Activated naive CD4-positive, alpha-beta T cell treated with anti-CD3 and anti-CD28 coated beads, Interleukin-2, amount 10 ng/mL, durations not matched to agents 7 days and 5 days (primary cell): Measurements from ENCODE around the gene CHRNB1.

ENCODE experiments used
- CTCF ChIA-PET: fragments of 350-600 bp; sonication (Branson Sonifier 250); formaldehyde crosslinking; loops from one replicate; lab custom pipeline; 2021; ENCODE audit warnings: antibody characterized with exemption; lab: Charles Lee
- DNase-seq: peaks from one replicate; pipeline ENCODE4 v3.0.0-alpha.2; 2020
- H3K27ac Mint-ChIP-seq: one replicate; pipeline ENCODE4 v1.8.0; 2021; ENCODE audit warnings: mild to moderate bottlenecking, moderate library complexity, mixed read lengths
- H3K27me3 Mint-ChIP-seq: one replicate; pipeline ENCODE4 v1.8.0; 2021; ENCODE audit warnings: mild to moderate bottlenecking, mixed read lengths
- H3K36me3 Mint-ChIP-seq: one replicate; pipeline ENCODE4 v1.8.0; 2021; ENCODE audit warnings: mixed read lengths
- H3K4me1 Mint-ChIP-seq: one replicate; pipeline ENCODE4 v1.8.0; 2021; ENCODE audit warnings: mixed read lengths
- H3K4me3 Mint-ChIP-seq: one replicate; pipeline ENCODE4 v1.8.0; 2021; ENCODE audit warnings: mild to moderate bottlenecking, moderate library complexity, mixed read lengths
- H3K9me3 Mint-ChIP-seq: one replicate; pipeline ENCODE4 v1.8.0; 2021; ENCODE audit warnings: mixed read lengths

The CHRNB1 gene

GRCh38 chr17:7423679-7424078, 21.2 kb upstream of the CHRNB1 start:
- Mint-ChIP-seq H3K9me3 (no peaks in the 10 kb centered on the region), H3K36me3 (no peaks in the 10 kb centered on the region), H3K27ac (no peak overlapping the region), H3K27me3 (peaks cover 25% of the 10 kb centered on the region), H3K4me3 (no peak overlapping the region), H3K4me1 (peaks cover 2% of the 10 kb centered on the region)
- no peak for DNase-seq
- CTCF ChIA-PET = interaction anchor here (0.9 kb wide), 1 partner anchor 12 kb away, joined by 4 read pairs; the partner anchor contains the start of gene TMEM102

GRCh38 chr17:7425316-7425715, 19.5 kb upstream of the CHRNB1 start, which contains the start of gene SPEM2:
Gene SPEM2 (plus strand): TSS chr17:7425616. CDS start chr17:7425689, 73 bp downstream.
- no peak within 1 kb of the TSS for H3K27ac Mint-ChIP-seq
- H3K9me3 Mint-ChIP-seq = no peaks in the 10 kb centered on the region
- peaks cover 21% of the 10 kb centered on the region for H3K27me3 Mint-ChIP-seq
- no peak within 1 kb of the TSS for H3K4me3 Mint-ChIP-seq
- peaks cover 2% of the 10 kb centered on the region for H3K4me1 Mint-ChIP-seq
- no peak for DNase-seq
- no peaks in the 10 kb centered on the region for H3K36me3 Mint-ChIP-seq
- CTCF ChIA-PET = interaction anchor here (1.0 to 1.4 kb wide), 2 partner anchors 11 to 70 kb away, joined by 3 read pairs; partner anchors contain the start of gene TMEM95

GRCh38 chr17:7425756-7426155, 19.1 kb upstream of the CHRNB1 start:
- Mint-ChIP-seq H3K9me3 (no peaks in the 10 kb centered on the region), H3K36me3 (no peaks in the 10 kb centered on the region), H3K4me3 (no peak overlapping the region), H3K27ac (no peak overlapping the region), H3K27me3 (peaks cover 21% of the 10 kb centered on the region), H3K4me1 (peaks cover 2% of the 10 kb centered on the region)
- CTCF ChIA-PET = interaction anchor here (1.0 to 1.4 kb wide), 2 partner anchors 11 to 70 kb away, joined by 3 read pairs; partner anchors contain the start of gene TMEM95
- no peak for DNase-seq

- no peaks in the 10 kb centered on the region for H3K9me3 Mint-ChIP-seq
- CTCF ChIA-PET = no interaction called here
- H3K27me3 Mint-ChIP-seq = peaks cover 21% of the 10 kb centered on the region
Measured at GRCh38 chr17:7426203-7426863, 18.5 kb upstream of the CHRNB1 start.

GRCh38 chr17:7426896-7427489, 17.9 kb upstream of the CHRNB1 start:
- DNase-seq = no peak
- CTCF ChIA-PET = no interaction called here
- no peaks in the 10 kb centered on the region for H3K36me3 Mint-ChIP-seq
- H3K27ac Mint-ChIP-seq = no peak overlapping the region
- H3K4me3 Mint-ChIP-seq = no peak overlapping the region
- H3K27me3 Mint-ChIP-seq = peaks cover 21% of the 10 kb centered on the region
- H3K9me3 Mint-ChIP-seq = no peaks in the 10 kb centered on the region
- H3K4me1 Mint-ChIP-seq = peaks cover 2% of the 10 kb centered on the region

More at GRCh38 chr17:7426203-7426863, 18.5 kb upstream of the CHRNB1 start:
- Mint-ChIP-seq H3K4me3 (no peak overlapping the region), H3K4me1 (peaks cover 2% of the 10 kb centered on the region), H3K36me3 (no peaks in the 10 kb centered on the region), H3K27ac (no peak overlapping the region)
- no peak for DNase-seq

- Mint-ChIP-seq H3K27ac (no peak overlapping the region), H3K36me3 (no peaks in the 10 kb centered on the region), H3K27me3 (peaks cover 21% of the 10 kb centered on the region), H3K9me3 (no peaks in the 10 kb centered on the region), H3K4me3 (no peak overlapping the region), H3K4me1 (peaks cover 2% of the 10 kb centered on the region)
- no peak for DNase-seq
- CTCF ChIA-PET = no interaction called here
Measured at GRCh38 chr17:7427549-7427948, 17.3 kb upstream of the CHRNB1 start.

GRCh38 chr17:7428557-7428956, 16.3 kb upstream of the CHRNB1 start, which contains the start of gene SPEM3:
Gene SPEM3 (plus strand): TSS chr17:7428857. CDS start chr17:7428903, 46 bp downstream.
- no peaks in the 10 kb centered on the region for H3K36me3 Mint-ChIP-seq
- CTCF ChIA-PET = no interaction called here
- H3K9me3 Mint-ChIP-seq = no peaks in the 10 kb centered on the region
- H3K27ac Mint-ChIP-seq = no peak within 1 kb of the TSS
- H3K4me1 Mint-ChIP-seq = peaks cover 2% of the 10 kb centered on the region
- peaks cover 20% of the 10 kb centered on the region for H3K27me3 Mint-ChIP-seq
- H3K4me3 Mint-ChIP-seq = no peak within 1 kb of the TSS
- DNase-seq = no peak

GRCh38 chr17:7429722-7430121, 15.1 kb upstream of the CHRNB1 start:
- Mint-ChIP-seq H3K27me3 (peaks cover 8% of the 10 kb centered on the region), H3K27ac (no peak overlapping the region), H3K36me3 (no peaks in the 10 kb centered on the region), H3K4me3 (no peak overlapping the region), H3K9me3 (no peaks in the 10 kb centered on the region), H3K4me1 (peaks cover under 1% of the 10 kb centered on the region)
- no peak for DNase-seq
- CTCF ChIA-PET = no interaction called here

GRCh38 chr17:7431231-7431630, 13.6 kb upstream of the CHRNB1 start:
- H3K9me3 Mint-ChIP-seq = no peaks in the 10 kb centered on the region
- CTCF ChIA-PET = interaction anchor here (1.3 kb wide), 1 partner anchor 76 kb away, joined by 4 read pairs; the partner anchor contains the start of gene TMEM95
- H3K27ac Mint-ChIP-seq = no peak overlapping the region

GRCh38 chr17:7432296-7432695, 12.6 kb upstream of the CHRNB1 start:
- Mint-ChIP-seq H3K9me3 (no peaks in the 10 kb centered on the region), H3K4me1 (peaks cover 23% of the 10 kb centered on the region), H3K4me3 (no peak overlapping the region), H3K36me3 (peaks cover 5% of the 10 kb centered on the region), H3K27me3 (peaks cover 5% of the 10 kb centered on the region), H3K27ac (no peak overlapping the region)
- no peak for DNase-seq
- CTCF ChIA-PET = interaction anchor here (1.3 kb wide), 1 partner anchor 77 kb away, joined by 4 read pairs; the partner anchor contains the start of gene TMEM95

More at GRCh38 chr17:7431231-7431630, 13.6 kb upstream of the CHRNB1 start:
- H3K4me3 Mint-ChIP-seq = no peak overlapping the region
- peaks cover 5% of the 10 kb centered on the region for H3K27me3 Mint-ChIP-seq
- peaks cover 2% of the 10 kb centered on the region for H3K36me3 Mint-ChIP-seq
- DNase-seq = no peak
- peaks cover 13% of the 10 kb centered on the region for H3K4me1 Mint-ChIP-seq

GRCh38 chr17:7435676-7436555, 8.9 kb upstream of the CHRNB1 start:
- peak overlapping the region; percentile 97 for H3K27ac Mint-ChIP-seq
- CTCF ChIA-PET = interaction anchor here (0.9 to 4.3 kb wide), 29 partner anchors 8 to 251 kb away, joined by 3 to 56 read pairs (median 6); partner anchors contain the start of genes ACAP1, CHRNB1, MPDU1 and PLSCR3
- peak overlapping the region; percentile 94 for H3K4me3 Mint-ChIP-seq
- peaks cover 34% of the 10 kb centered on the region for H3K27me3 Mint-ChIP-seq
- peaks cover 51% of the 10 kb centered on the region for H3K4me1 Mint-ChIP-seq
- peak; percentile 79 for DNase-seq
- H3K9me3 Mint-ChIP-seq = no peaks in the 10 kb centered on the region
- peaks cover 22% of the 10 kb centered on the region for H3K36me3 Mint-ChIP-seq

- no peaks in the 10 kb centered on the region for H3K9me3 Mint-ChIP-seq
- DNase-seq = peak; percentile 86
- H3K27me3 Mint-ChIP-seq = peaks cover 42% of the 10 kb centered on the region
- peak overlapping the region; percentile 97 for H3K27ac Mint-ChIP-seq
- H3K4me3 Mint-ChIP-seq = peak overlapping the region; percentile 94
- H3K4me1 Mint-ChIP-seq = peaks cover 52% of the 10 kb centered on the region
- peaks cover 24% of the 10 kb centered on the region for H3K36me3 Mint-ChIP-seq
- CTCF ChIA-PET = interaction anchor here (0.7 to 4.3 kb wide), 32 partner anchors 7 to 250 kb away, joined by 3 to 56 read pairs (median 5); partner anchors contain the start of genes ACAP1, CHRNB1, MPDU1 and PLSCR3
Measured at GRCh38 chr17:7436556-7437368, 8.1 kb upstream of the CHRNB1 start.

- Mint-ChIP-seq H3K27me3 (peaks cover 49% of the 10 kb centered on the region), H3K4me1 (peaks cover 52% of the 10 kb centered on the region), H3K36me3 (peaks cover 26% of the 10 kb centered on the region), H3K4me3 (peak overlapping the region; percentile 94), H3K9me3 (no peaks in the 10 kb centered on the region), H3K27ac (no peak overlapping the region)
- CTCF ChIA-PET = interaction anchor here (0.7 to 4.3 kb wide), 24 partner anchors 8 to 250 kb away, joined by 3 to 56 read pairs (median 6); partner anchors contain the start of genes ACAP1, MPDU1, PLSCR3 and SLC2A4
- no peak for DNase-seq
Measured at GRCh38 chr17:7437369-7437863, 7.4 kb upstream of the CHRNB1 start.
